IPS-NIHi7 (cell line): Measurements from ENCODE around the gene FOXD1.
"Not testable (repeated sequence)": the region's sequence is repeated elsewhere in the genome, so short reads cannot be mapped to it uniquely, and the experiment has no call there.

ENCODE experiments used
- DNase-seq: peaks from one replicate; pipeline ENCODE4 v3.0.0; 2012; ENCODE audit warnings: mixed read lengths; ENCODE audit errors: extremely low spot score

The FOXD1 gene

DNA sequence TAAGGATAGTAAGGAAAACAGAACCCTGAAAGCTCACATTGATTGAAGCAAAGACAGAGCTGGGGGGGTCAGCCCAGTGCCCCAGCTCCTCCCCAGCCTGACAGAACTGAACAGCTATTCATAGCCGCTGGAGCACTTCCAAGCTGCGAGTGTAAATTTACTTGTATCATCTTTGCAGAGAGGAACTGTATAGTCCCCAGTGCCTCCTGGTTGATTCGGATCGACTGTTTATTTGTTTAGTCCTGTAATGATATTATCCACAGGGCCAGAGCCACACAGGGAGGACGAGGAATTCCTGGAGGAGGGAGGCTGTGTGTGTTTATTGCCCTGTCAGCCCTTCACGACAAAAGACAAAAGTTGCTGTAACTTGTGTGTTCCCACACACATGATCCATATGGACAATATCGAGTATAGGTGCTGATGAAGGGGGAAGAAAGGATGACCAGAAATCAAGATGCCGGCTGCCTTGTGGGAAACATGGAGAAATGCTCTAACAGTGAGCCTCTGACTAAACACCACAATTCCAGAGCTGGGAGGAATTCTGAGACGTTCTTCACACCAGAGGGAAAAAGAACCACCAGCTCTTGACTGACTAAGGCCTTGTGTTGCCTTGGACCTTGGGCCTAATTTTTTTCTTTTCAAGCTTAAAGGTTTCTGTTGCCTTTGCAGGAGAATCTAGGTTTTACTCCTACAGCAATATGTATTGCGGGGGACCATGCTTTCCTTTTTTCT lies 31.1 kb downstream of the FOXD1 start:
- DNase-seq, result no peak

DNA sequence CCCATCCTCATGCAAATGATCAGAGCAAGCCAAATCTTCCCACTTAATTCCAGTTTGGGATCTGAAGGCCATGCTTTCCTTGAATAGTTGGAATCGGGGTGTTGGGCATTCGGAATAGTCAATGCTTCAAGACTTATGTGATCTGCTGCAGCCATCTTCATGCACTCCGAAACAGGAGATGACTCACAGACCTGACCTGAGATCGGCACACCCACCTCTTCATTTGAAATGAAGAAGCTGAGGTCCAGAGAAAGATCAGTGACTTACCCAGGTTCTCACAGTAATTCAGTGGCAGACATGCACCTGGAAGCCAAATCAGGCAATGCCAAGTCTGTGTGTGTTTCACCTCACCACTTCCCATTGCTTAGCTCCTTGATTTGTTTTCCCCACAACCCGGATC lies 33.0 kb downstream of the FOXD1 start:
- DNase-seq, result no peak

DNA sequence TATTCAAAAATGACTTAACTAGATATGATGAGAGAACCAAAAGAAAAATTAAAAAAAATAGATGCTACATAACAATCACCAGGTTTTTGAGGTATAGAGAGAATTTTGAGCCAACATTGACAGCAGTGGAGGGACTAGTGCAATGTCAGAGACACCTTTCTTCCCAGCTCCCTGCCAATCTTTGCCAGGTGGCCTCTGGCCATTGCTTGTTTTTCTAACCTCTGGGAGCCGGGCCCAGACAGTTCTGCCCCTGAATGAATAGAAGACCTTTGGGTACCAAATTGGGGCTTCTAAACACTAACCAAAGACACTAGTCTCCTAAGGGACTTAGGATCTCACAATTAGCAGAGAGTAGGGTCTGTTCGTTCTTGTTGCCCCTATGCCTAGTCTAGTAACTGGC lies 33.4 kb downstream of the FOXD1 start:
- no peak for DNase-seq

DNA sequence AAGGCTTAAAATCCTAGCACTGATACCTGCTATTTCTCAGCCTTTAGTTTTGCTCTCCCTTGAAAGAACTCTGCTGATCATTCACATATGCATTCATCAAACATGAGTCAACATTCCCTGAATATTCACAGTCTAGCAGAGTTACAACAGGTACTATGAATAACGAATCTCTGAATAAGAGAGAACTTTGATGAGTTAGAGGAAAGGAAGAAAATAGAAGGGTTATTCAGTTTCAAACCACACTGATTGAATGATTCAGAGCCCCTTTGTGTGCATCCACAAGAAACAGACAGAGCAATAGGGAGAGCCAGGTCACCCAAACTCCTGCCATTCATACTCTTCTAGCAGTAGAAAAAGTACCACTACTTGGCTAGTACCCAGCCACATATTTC lies 36.0 kb downstream of the FOXD1 start:
- no peak for DNase-seq

DNA sequence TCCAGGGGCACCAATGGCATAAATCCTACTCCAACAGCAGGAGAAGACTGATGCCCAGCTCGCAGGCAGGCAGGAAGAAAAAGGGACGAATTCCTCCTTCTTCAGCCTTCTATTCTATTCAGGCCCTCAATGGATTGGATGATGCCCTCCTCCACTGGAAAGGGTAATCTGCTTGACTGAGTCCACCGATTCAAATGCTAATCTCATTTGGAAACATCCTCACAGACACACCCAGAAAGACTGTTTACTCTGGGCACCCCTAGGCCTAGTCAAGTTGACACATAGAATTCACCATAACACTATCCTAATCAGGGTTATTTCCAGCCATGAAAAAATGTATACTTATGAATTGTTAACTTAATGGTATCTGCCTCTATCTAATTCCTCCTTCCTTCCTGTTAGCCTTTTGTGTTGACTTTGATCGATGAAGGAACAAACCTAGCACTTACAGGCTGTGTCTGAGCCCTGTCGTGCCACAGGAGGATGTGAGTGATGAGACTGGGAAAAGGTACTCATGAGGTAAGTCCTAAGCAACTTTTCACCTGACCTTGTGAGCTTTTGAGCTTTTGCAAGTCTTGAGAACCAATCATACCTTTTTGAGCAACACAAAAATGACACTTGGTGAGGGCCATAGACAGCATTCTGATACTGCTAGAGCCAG lies 36.5 kb downstream of the FOXD1 start:
- DNase-seq, result no peak

DNA sequence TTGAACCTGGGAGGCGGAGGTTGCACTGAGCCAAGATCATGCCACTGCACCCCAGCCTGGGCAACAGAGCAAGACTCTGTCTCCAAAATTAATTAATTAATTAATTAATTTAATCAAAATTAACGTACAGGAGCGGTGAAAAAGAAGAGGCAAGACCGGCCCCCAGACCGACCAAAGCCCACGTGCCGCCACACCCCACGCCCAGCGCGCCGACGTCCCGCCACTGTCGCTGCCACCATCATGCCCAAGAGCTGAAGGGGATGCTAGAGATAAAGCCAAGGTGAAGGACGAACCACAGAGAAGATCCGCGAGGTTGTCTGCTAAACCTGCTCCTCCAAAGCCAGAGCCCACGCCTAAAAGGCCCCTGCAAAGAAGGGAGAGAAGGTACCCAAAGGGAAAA lies 38.6 kb downstream of the FOXD1 start:
- not testable (repeated sequence) for DNase-seq

DNA sequence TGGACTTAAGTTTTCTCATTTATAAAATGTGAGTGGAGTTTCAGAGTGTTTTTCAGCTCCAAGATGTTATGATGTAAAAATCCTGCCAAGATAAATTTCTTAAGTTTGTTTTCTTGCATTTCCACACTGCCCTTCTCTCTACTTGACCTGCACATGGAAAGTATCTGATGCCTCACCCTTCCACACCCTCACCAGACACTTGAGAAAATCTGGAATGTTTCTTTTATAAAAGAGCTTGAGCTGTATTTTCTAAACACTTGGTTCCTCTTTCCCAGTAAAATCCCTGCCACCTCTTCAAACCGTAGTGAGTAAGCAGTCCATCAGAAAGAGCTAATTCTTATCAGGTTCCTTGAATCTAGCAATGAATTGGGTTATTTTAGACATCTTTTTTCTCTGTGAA lies 42.9 kb downstream of the FOXD1 start:
- DNase-seq, result no peak

DNA sequence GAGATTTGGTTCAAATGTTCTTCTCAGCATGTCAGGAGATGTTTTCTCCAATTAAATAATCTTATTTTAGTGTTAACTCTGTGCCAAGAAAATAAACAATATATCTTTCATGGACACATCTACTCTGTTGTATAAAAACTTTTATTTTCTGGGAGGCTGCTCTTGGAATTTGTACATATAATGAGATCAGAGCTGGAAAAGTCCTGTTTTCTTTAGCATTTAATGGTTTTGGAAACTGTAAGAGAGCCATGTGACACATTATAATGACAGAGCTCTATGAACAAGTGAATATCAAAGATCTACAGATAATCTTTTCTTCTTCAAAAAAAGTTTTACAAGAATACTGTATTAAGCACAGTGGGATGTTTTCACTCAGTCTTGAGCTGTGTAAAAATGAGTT lies 48.8 kb downstream of the FOXD1 start:
- no peak for DNase-seq
